Hematopoietic multipotent progenitor cell treated with erythropoietin and hydrocortisone succinate and interleukin-3 and kit ligand, for 8 days (in vitro differentiated cells): ENCODE data around the gene RABEPK.
"Not testable (repeated sequence)": the region's sequence is repeated elsewhere in the genome, so short reads cannot be mapped to it uniquely, and the experiment has no call there.

ENCODE experiments used
- DNase-seq: peaks from one replicate; pipeline ENCODE4 v3.0.0-alpha.2; 2015

Gene RABEPK, protein sequence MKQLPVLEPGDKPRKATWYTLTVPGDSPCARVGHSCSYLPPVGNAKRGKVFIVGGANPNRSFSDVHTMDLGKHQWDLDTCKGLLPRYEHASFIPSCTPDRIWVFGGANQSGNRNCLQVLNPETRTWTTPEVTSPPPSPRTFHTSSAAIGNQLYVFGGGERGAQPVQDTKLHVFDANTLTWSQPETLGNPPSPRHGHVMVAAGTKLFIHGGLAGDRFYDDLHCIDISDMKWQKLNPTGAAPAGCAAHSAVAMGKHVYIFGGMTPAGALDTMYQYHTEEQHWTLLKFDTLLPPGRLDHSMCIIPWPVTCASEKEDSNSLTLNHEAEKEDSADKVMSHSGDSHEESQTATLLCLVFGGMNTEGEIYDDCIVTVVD

DNA sequence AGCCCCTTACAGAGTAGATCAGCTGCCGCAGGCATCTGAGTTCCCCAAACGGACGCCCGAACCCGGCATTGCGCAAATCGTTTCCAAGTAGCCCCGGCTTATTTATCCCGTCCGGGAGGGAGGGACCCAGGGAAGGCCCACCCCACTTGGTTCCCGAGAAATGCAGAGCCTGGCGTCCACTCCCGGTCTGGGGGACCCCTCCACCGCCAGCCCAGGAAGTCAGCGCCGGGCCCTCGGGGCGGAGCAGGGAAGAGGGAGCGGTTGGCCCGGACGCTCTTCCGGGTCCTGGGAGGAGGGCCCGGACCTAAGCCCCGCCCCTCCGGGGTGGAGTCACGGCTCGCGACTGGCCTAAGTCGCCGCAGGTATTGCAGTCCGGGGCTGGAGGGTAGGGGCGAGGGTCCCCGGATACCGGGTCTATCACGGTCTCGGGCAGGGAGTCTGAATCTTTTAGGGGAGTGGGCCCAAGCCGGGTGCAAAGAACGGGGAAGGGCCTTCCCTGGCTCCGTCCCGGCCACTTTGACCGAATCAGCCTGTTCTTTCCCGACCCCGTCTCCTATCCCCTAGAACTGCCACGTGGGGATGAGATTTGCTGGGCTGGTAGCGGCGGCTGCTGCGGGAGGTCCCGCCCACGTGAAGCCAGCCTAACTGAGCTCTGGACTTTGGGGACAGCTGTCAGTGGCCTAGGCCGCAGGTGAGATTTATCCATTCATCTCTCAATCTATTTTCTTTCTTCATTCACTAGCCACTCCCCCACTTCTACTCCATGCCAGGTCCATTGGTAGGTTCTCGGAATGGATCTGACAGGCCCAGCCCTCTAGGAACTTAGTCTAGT, at the start of gene RABEPK:
Gene RABEPK, plus strand, starts transcription at position 327 of the 832 bp plus-strand sequence. CDS start 2,472 bp downstream, outside the sequence.
- DNase-seq: peak; percentile 92

DNA sequence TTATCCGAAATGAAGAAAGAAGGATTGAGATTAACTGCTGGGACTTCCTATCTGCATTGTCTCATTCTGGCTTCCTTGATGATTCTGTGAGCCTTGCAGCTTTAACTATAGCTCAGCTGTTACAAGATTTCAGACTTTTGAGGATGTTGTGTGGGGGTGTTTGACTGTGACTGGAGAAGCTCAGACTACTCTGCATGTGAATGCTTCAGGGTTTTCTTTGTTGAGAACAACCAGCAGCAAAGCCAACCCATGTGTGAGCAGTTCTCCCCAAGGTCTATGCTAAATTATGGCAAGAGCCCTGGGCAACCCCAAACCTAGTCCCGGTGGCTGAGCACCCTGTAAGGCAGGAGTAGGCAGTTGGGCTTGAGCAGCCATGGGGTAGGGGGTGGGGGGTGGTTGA, 48.6 kb upstream of the RABEPK start:
- DNase-seq: no peak

DNA sequence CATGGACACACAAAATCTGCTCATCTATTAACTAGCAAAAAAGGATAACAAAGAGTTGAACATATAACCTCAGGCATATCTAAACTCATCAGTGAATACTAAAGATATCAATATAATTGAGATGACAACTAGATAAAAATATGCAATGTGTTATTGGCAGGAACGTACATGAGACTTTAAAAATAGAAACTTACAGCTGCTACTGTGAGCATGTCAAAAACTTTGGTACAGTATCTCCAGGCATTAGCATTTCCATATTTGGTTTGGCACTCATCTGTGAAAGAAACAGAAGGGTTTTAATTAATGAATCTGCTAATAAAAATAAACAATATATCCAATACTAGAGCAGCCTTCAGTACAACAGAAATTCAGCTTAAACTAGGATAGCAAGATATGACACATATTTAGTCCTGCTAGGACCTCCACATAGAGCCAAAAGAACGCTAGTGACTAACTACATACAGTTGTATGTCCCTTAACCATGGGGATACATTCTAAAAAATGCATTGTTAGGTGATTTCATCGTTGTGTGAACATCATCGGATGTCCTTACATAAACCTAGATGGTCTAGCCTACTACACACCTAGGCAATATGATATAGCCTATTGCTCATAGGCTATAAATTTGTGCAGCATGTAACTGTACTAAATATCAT, 46.5 kb upstream of the RABEPK start:
- DNase-seq: no peak

DNA sequence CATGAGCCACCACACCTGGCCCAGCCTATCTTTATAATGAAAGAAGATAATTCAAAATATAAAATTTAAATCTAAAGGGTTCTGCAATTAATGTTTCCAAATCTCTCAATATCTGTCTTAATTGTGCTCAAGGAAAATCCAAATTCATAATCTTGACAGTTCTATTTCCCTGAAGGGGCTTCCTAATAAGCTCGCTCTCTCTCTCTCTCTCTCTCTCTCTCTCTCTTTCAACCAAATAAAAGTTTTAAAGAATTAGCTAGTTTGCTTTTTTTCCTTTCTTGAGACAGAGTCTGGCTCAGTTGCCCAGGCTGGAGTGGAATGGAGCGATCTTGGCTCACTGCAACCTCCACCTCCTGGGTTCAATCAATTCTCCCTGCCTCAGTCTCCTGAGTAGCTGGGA, 43.8 kb upstream of the RABEPK start:
- DNase-seq: no peak

DNA sequence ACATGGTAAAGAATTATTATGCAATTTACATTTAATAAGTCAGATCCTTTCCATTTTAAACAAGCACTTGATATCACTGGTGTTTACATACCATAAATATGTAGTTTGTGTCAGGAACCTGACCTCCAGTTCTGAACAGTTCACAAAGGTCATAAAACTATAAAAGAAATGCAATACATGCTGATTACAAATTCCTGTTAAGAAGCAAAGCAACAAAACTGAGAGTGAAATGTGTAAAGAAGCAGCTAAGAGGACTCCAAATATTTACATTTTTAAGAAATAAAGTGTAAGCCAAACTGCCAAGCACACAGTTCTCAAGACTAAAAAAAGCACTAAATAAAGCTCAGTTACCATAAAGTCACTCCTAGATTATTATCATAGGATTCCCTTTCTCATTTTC, 39.6 kb upstream of the RABEPK start:
- DNase-seq: no peak

DNA sequence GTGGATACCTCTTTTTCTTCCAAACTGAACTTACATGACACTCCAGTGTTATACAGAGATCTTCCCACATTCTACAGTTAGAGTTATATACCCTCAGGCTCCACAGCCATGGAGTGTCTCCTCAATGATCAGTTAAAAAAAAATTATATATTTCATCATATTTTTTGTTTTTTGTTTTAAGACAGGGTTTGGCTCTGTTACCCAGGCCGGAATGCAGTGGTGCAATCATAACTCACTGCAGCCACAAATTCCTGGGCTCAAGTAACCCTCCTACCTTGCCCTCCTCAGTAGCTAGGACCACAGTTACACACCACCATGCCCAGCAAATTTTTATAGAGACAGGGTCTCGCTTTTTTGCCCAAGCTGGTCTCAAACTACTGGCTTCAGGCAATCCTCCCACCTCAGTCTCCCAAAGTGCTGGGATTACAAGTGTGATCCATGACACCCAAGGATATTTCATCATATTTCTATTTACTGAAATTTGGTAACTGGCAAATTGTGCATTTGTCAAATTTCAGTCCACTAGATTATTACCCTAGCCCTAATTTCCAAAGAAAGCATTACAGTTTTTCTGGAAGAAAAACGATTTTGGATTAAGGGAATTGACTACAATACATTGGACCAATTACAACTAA, 38.9 kb upstream of the RABEPK start:
- DNase-seq: no peak

DNA sequence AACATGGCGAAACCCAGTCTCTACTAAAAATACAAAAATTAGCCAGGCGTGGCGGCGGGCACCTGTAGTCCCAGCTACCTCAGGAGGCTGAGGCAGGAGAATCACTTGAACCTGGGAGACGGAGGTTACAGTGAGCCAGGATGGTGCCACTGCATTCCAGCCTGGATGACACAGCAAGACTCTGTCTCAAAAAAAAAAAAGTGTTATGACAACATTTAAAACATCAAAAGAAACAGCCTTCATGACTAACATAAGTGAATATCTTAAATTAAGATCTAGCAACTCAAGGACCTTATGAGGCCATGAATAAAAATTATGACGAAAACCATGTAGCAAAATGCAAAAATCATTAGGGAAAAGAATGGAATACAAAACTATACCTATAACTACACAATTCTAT, 37.5 kb upstream of the RABEPK start:
- DNase-seq: not testable (repeated sequence)

DNA sequence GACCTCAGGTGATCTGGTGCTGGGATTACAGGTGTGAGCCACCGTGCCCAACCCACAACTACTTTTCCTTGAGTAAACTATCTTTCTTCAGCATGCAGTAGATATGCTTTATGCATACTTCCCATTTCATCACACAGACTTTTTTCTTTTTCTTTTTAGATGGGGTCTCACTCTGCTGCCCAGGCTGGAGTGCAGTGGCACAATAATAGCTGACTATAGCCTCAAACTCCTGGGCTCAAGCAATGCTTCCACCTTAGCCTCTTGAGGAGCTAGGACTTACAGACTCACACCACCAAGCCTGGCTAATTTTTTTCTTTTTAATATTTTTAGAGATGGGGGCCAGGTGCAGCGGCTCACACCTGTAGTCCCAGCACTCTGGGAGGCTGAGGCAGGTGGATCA, 33.6 kb upstream of the RABEPK start:
- no peak for DNase-seq

DNA sequence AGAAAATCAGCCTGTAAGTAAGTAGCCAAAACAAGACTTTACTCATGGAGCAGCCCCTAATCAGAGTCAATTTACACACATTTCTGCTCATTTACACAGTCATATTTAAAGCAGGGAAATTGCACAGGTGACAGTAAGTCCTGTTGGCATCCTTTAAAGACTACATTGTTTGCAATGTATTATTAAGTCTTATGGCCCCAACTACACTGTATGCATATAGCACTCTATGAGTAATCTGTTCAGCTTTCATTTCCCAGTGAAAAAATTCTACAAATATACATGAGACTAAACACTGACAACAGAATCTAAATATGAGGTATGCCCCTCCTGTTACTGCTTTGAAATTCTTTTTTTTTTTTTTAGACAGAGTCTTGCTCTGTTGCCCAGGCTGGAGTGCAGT, 30.4 kb upstream of the RABEPK start:
- DNase-seq: no peak

DNA sequence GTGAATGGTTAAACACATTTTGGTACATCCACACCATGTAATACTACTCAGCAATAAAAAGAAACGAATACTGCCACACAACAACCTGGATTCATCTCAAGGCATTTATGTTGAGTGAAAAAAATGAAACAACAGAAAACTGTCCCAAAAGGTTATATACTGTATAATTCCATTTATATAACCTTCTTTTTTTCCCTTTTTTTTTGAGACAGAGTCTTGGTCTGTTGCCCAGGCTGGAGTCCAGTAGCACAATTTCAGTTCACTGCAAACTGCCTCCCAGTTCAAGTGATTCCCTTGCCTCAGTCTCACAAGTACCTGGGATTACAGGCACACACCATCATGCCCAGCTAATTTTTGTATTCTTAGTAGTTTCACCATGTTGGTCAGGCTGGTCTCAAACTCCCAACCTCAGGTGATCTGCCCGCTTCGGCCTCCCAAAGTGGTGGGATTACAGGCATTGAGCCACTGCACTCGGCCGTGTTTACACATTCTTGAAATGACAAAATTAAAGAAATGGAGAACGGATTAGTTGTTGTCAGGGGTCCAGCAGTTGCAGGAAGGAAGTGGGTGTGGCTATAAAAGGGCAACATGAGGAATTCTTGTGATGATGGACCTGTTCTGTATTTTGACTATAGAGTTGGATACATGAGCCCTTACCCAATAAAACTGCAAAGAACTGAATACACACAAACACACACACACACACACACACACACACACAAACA, 28.1 kb upstream of the RABEPK start:
- no peak for DNase-seq

DNA sequence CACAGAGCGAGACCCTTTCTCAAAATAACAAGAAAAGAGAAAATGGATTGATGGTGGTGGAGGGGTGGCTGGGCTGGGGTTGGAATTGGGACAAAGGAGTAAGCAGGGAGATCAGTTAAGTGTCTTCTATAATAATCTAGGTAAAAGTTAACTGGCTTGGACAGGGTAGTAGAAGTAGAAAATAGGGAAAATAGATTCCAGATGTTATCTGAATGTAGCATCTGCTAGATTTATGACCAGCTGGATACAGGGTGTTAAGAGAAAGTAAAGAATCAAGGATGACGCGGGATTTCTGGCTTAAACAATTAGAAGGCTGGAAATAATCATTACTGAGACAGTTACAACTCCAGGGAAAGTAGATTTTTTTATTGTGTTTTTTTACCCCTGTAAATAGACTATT, 23.7 kb upstream of the RABEPK start:
- DNase-seq: no peak

DNA sequence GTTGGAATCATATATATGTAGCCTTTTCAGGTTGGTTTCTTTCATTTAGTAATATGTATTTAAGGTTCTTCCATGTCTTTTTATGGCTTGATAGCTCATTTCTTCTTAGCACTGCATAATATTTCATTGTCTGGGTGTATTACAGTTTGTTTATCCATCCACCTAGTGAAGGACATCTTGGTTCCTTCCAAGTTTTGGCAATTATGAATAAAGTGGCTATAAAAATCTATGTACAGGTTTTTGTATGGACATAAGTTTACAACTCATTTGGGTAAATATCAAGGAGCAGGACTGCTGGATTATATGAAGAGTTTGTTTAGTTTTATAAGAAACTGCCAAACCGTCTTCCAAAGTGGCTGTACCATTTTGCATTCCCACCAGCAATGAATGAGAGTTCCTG, 22.5 kb upstream of the RABEPK start:
- no peak for DNase-seq

DNA sequence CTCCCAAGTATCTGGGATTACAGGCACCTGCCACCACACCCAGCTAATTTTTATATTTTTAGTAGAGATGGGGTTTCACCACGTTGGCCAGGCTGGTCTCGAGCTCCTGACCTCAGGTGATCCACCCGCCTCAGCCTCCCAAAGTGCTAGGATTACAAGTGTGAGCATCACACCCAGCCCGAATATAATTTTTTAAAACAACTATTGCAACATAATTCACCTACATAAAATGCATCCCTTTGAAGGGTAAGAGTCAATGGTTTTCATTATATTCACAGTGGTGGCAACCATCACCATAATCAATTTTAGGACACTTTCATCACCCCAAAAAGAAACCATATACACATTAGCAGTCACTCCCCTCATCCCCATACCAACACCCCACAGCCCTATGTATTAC, 20.6 kb upstream of the RABEPK start:
- not testable (repeated sequence) for DNase-seq

DNA sequence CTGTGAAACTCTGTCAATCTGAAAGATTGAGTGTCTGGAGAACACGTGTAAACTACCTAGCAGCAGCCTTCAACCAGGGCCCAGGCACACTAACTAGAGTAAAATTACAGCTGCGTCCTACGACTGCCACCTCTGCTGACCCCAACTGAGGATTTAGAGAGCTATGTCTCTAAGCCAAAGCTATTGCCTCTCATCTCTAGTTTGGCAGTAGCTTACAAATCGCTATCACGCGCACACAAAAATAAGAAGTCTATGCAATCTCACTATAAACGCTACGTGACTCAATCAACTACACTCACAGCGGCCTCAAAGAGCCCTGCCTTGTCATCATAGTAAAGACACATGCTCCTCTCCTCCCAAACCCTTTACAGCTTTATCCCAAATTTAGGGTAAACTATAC, 19.5 kb upstream of the RABEPK start:
- DNase-seq: no peak

DNA sequence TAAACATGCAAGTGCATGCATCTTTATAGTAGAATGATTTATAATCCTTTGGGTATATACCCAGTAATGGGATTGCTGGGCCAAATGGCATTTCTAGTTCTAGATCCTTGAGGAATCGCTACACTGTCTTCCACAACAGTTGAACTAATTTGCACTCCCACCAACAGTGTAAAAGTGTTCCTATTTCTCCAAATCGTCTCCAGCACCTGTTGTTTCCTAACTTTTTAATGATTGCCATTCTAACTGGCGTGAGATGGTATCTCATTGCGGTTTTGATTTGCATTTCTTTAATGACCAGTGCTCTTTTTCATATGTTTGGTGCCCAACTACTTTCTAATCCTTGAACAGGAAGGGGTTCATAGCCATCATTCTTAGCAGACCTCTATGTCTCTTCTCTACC, 18.6 kb upstream of the RABEPK start:
- DNase-seq: not testable (repeated sequence)

DNA sequence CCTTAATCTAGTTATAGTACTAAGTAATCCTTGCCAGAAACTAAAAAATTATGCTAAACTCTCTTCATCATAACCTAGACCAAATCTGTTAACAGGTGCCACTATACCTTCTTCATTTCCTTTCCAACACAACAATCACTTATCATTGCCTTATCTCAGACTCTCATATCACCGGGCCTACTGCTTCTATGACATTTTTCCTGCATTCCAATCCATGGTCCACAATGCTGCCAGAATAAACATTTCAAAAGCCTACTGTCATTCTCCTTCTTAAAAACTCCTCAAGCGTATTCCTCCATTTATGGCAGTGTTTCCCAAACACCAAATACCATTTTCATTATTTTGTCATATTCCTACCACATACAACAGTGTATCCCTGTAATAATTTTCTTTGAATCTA, 17.3 kb upstream of the RABEPK start:
- DNase-seq: no peak

DNA sequence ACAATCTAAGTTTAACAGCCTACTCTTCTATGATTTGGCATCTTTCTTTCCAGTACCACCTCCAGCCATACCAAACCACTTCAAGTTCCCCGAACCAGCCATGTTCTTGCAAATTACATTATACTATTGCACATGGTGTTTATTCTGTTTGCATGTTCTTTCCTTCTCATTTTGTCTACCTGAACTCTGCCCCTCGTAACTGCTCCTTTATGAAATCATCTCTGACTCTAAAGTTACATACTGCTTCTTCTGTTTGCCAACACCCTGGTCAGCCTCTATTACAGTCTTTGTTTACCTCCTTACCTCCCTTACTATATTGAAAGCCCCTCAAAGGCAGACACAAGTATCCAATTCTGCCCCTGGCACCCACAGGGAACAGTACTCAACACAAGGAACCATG, 16.8 kb upstream of the RABEPK start:
- DNase-seq: no peak

DNA sequence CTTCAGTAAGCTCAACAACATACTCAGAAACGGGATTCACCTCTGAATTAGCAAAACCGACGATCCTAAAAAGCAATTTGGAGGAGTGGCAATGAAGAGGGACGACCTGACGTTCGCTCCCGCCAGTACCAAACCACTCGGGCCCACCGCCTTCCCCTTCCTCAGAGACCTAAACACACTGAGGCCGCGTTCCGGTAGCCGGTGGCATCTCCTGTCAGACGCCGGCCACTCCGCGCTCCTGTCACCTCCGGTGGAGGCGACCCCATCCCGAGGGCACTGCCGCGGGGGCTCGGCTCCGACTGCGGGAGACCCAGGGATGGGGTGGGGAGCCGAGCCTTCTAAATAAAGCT, 11.4 kb upstream of the RABEPK start:
- DNase-seq: peak; percentile 11

DNA sequence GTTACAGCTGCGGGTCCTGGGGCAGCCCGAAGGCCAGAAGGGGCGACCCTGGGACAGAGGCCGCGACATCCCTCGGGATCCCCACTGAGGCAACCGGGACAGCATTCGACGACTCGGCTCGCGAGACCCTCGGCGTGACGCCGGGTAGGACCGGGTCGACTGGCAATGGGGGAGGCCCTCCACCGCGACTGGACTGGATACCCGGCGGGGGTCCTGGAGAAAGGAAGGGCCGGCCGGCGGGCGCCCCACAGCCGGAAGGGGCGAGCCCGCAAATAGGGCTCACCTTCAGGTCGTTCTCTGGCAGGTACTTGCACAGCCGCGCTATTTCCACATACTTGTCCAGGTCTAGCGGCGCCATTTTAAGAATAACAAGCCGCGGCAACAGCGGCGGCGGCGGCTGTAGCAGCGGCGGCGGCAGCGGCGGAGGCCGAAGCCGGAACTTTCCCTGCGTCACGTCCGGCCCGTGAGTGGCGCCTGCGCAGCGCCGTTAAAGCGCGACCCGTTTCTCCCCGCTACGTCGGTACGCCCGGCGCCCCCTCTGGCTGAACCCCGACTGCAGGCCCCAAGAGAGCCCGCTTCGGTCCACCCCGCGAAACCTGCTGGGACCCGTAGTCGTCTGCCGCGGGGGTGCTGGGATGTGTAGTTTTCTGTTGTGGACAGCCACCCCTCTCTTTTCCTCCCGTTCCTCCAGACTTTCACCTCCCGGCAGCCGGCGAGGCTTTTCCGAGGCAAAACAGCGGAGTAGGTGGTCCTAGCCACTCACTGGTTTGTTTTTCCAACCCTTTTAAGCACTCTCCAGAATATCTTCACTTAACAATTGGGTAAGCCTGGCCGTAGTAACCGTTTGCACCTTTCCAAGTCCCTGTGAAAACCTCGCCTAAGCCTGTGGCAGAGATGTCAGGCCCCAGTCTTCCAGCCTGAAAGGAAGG, 10.7 kb upstream of the RABEPK start, which contains the start of gene PPP6C:
Gene PPP6C, minus strand, starts transcription at position 443 of the 929 bp plus-strand sequence. Its CDS starts 85 bp downstream, at position 358.
- DNase-seq: peak; percentile 96

DNA sequence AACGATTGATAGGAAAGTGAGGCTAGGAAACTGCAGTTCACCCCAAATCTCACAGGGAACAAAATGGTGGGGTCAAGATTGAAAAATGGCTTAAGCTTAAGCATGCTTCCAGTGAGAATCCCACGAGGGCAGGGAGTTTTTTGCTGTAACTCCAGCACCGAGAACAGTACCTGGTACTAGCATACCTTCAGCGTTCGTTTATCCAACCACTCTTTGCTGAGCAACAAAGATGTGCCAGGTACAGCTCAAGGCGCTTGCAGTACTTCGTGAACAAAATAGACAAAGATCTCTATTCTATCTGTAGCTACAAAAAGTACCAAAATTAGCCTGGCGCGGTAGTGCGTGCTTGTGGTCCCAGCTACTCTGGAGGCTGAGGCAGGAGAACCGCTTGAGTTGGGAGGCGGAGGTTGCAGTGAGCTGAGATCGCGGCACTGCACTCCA, 10.0 kb upstream of the RABEPK start:
- peak; percentile 56 for DNase-seq

DNA sequence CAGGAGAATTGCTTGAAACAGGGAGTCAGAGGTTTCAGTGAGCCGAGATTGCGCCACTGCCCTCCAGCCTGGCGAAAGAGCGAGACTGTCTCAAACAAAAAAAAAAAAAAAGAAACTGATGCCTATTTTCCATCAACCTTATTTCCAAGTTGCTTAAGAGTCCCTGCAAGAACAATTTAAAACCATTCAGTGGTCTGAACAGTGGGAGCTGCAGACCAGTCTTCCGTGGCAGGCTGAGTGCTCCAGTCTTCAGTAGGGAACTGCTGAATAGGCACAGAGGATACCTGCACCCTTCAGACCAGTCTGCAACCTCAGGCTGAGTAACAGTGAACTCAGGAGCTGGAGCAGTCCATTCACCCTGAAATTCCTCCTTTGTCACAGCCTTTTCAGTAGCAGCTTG, 5.9 kb upstream of the RABEPK start:
- not testable (repeated sequence) for DNase-seq
